Neural progenitor cell (in vitro differentiated cells): Measurements from ENCODE around the gene GNAS. TPM values are rescaled to one million over a fixed set of nuclear protein-coding genes. Genes with fewer than 3 reads are reported as not detected.
A peak's percentile ranks its signal among the peaks of the same experiment; 100 is the strongest.

Experiments
- DNase-seq: peaks from one replicate; pipeline ENCODE4 v3.0.0-alpha.2; 2016; ENCODE audit warnings: low spot score
- H2AFZ ChIP-seq: fragments of 200-600 bp; sonication (generic); replicated peaks from 2 replicates; pipeline ENCODE4 v1.6.1; 2016; ENCODE audit warnings: antibody characterized with exemption
- H3F3A ChIP-seq: fragments of 200-600 bp; sonication (generic); 2 replicates; pipeline ENCODE4 v1.6.1; 2016; ENCODE audit warnings: antibody characterized with exemption, low read depth
- H3K27ac ChIP-seq: fragments of 200-600 bp; sonication (generic); 2 replicates; pipeline ENCODE4 v1.5.1; 2016; ENCODE audit warnings: mild to moderate bottlenecking
- H3K27me3 ChIP-seq: fragments of 200-600 bp; sonication (generic); 2 replicates; pipeline ENCODE4 v1.6.1; 2016; ENCODE audit warnings: mild to moderate bottlenecking, moderate library complexity
- H3K36me3 ChIP-seq: fragments of 200-600 bp; sonication (generic); 2 replicates; pipeline ENCODE4 v1.5.1; 2016
- H3K4me1 ChIP-seq: fragments of 200-600 bp; sonication (generic); 2 replicates; pipeline ENCODE4 v1.6.1; 2016; ENCODE audit warnings: mixed run types
- H3K4me2 ChIP-seq: fragments of 200-600 bp; sonication (generic); 2 replicates; pipeline ENCODE4 v1.6.1; 2016
- H3K4me3 ChIP-seq: fragments of 200-600 bp; sonication (generic); 2 replicates; pipeline ENCODE4 v1.5.1; 2016
- H3K79me2 ChIP-seq: fragments of 200-600 bp; sonication (generic); 2 replicates; pipeline ENCODE4 v1.6.1; 2016; ENCODE audit warnings: low read depth
- H3K9ac ChIP-seq: fragments of 200-600 bp; sonication (generic); 2 replicates; pipeline ENCODE4 v1.6.1; 2016
- H3K9me3 ChIP-seq: fragments of 200-600 bp; sonication (generic); 2 replicates; pipeline ENCODE4 v1.5.1; 2016; ENCODE audit warnings: low read depth
- H4K20me1 ChIP-seq: fragments of 200-600 bp; sonication (generic); 2 replicates; pipeline ENCODE4 v1.6.1; 2016; ENCODE audit warnings: low read depth
- H3K27ac Mint-ChIP-seq: 3 replicates; pipeline ENCODE4 v1.8.0; 2021; ENCODE audit warnings: mixed read lengths
- H3K27me3 Mint-ChIP-seq: 2 replicates; pipeline ENCODE4 v1.8.0; 2022; ENCODE audit warnings: low read depth, mild to moderate bottlenecking, inconsistent platforms, moderate library complexity, mixed read lengths; ENCODE audit not compliant: insufficient read depth
- H3K36me3 Mint-ChIP-seq: 3 replicates; pipeline ENCODE4 v1.8.0; 2021; ENCODE audit warnings: mixed read lengths
- H3K4me1 Mint-ChIP-seq: 3 replicates; pipeline ENCODE4 v1.8.0; 2021; ENCODE audit warnings: mixed read lengths
- H3K4me3 Mint-ChIP-seq: 3 replicates; pipeline ENCODE4 v1.8.0; 2021; ENCODE audit warnings: mild to moderate bottlenecking, moderate library complexity, mixed read lengths
- H3K9me3 Mint-ChIP-seq: 3 replicates; pipeline ENCODE4 v1.8.0; 2020; ENCODE audit warnings: mixed read lengths
- EZH2 ChIP-seq: fragments of 200-600 bp; sonication (generic); IDR thresholded peaks from 2 replicates; pipeline ENCODE4 v1.6.1; 2017; ENCODE audit warnings: antibody characterized with exemption, mild to moderate bottlenecking, moderate library complexity
- EZH2phosphoT487 ChIP-seq: fragments of 200-600 bp; sonication (generic); IDR thresholded peaks from 2 replicates; pipeline ENCODE4 v1.6.1; 2017; ENCODE audit warnings: antibody characterized with exemption
- total RNA-seq: library from RNA; depleted of rRNA; stranded (reverse); fragments of >200 nt; gene quantifications from 2 replicates; pipeline ENCODE4 v1.2.3, GENCODE V29; 2015; ENCODE audit warnings: low replicate concordance
- TF ChIP-seq, protein P1 (sequence below): fragments of 200-600 bp; sonication (generic); IDR thresholded peaks from 2 replicates; pipeline ENCODE4 v1.5.1; 2017; ENCODE audit warnings: antibody characterized with exemption, mild to moderate bottlenecking

GNAS gene
- total RNA-seq, 1 donor from 2014 or later, result 794 TPM

DNA sequence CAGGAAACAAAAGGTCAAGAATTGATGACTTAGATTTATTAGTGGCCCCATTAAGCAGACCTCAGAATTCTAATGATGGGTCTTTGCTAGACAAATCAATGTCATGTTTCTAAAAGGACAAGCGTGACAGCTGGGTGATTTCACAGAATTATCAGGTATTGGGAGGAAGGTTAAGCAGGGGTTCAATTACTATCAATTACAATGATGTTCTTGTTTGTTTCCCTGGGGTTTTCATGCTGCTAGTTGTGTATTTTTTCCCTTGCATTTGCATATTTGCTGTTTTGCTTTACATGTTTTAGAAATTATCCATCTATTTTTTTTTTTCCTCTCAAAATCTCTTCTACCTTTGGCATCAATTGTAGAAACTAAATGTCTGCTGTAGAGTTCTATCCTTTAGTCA is 27.9 kb downstream of the GNAS start:
- Histone ChIP-seq H3K9ac (no peak overlapping the region), H3K4me3 (no peak overlapping the region), H3K4me1 (peaks cover 71% of the 10 kb centered on the region), H4K20me1 (peaks cover 8% of the 10 kb centered on the region), H3K27ac (no peak overlapping the region), H3K27me3 (peaks cover 4% of the 10 kb centered on the region), H3K79me2 (no peaks in the 10 kb centered on the region), H3F3A (peaks cover 55% of the 10 kb centered on the region), H2AFZ (no peak overlapping the region), H3K36me3 (no peaks in the 10 kb centered on the region), H3K9me3 (no peaks in the 10 kb centered on the region), H3K4me2 (peak overlapping the region; percentile 11)
- Mint-ChIP-seq H3K27ac (no peak overlapping the region), H3K9me3 (no peaks in the 10 kb centered on the region), H3K4me1 (peaks cover 60% of the 10 kb centered on the region), H3K36me3 (no peaks in the 10 kb centered on the region), H3K27me3 (peaks cover 8% of the 10 kb centered on the region), H3K4me3 (no peak overlapping the region)
- TF ChIP-seq EZH2, result no peak
- TF ChIP-seq EZH2phosphoT487, result no peak
- no peak for DNase-seq

DNA sequence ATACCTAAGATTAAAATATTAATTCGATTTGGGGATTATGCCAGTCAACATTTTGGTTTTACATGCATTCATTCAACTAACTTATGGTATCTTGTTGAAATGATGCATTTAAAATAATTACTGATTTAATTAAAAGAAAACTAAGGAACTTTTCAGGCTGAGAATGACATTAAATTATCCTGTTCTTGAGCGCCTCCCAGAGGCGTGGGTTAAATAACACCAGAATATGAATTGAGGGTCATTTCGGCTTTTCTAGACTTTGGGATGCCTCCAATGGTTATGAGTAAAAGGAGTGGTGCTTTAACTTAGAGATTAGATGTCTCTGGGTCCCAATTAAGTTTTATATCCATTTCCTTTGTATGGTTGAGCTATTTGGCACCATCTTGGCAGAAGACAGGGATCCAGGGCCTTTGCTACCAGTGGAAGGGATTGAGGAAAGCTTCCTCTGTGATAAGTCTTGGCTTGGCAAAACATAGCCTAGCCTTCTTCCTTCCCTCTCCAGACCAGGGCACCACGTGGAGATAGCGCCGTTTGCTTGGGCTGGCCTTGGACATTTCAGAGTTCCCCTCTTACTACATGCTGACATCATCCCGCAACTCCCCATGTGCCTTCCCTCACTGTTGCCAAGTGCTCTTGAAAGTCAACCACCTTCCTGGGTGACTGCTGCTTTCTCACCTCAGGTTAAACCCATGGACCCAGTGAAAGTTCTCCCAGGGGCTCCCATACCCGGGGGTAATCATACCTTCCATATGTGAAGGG is 28.7 kb downstream of the GNAS start:
- Histone ChIP-seq H3K4me1 (peaks cover 63% of the 10 kb centered on the region), H3K27ac (no peak overlapping the region), H4K20me1 (peaks cover 8% of the 10 kb centered on the region), H3K9me3 (no peaks in the 10 kb centered on the region), H3K36me3 (no peaks in the 10 kb centered on the region), H3K9ac (no peak overlapping the region), H3K4me2 (no peak overlapping the region), H3F3A (peaks cover 49% of the 10 kb centered on the region), H2AFZ (no peak overlapping the region), H3K27me3 (peaks cover 4% of the 10 kb centered on the region), H3K4me3 (no peak overlapping the region), H3K79me2 (no peaks in the 10 kb centered on the region)
- Mint-ChIP-seq H3K27me3 (peaks cover 8% of the 10 kb centered on the region), H3K4me3 (no peak overlapping the region), H3K36me3 (peaks cover 2% of the 10 kb centered on the region), H3K4me1 (peaks cover 57% of the 10 kb centered on the region), H3K9me3 (peaks cover under 1% of the 10 kb centered on the region), H3K27ac (no peak overlapping the region)
- no peak for TF ChIP-seq EZH2phosphoT487
- TF ChIP-seq EZH2, result no peak
- TF ChIP-seq, protein P1, sequence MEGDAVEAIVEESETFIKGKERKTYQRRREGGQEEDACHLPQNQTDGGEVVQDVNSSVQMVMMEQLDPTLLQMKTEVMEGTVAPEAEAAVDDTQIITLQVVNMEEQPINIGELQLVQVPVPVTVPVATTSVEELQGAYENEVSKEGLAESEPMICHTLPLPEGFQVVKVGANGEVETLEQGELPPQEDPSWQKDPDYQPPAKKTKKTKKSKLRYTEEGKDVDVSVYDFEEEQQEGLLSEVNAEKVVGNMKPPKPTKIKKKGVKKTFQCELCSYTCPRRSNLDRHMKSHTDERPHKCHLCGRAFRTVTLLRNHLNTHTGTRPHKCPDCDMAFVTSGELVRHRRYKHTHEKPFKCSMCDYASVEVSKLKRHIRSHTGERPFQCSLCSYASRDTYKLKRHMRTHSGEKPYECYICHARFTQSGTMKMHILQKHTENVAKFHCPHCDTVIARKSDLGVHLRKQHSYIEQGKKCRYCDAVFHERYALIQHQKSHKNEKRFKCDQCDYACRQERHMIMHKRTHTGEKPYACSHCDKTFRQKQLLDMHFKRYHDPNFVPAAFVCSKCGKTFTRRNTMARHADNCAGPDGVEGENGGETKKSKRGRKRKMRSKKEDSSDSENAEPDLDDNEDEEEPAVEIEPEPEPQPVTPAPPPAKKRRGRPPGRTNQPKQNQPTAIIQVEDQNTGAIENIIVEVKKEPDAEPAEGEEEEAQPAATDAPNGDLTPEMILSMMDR, result peak; percentile 45
- no peak for DNase-seq

DNA sequence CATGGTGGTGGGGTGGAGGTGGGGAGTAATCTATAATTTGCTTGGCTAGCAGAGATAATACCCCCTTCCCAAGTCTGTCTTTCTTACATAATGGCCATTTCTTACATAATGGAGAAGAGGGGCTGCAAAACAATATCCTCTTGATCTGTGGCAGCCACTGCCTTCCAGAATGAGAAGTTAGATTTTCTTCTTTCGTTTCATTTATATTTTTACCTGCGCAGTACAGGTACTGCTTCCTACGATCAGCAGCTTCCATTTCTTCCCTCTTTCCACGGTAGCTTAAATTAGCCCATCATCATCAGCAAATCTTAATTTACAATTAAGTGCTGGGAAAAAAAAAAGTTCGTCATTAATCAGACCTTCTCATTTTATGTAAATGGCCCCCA is 30.2 kb downstream of the GNAS start:
- Histone ChIP-seq H4K20me1 (no peaks in the 10 kb centered on the region), H3K4me3 (peak overlapping the region; percentile 19), H3K79me2 (peaks cover 7% of the 10 kb centered on the region), H3K36me3 (no peaks in the 10 kb centered on the region), H3K9ac (no peak overlapping the region), H3K9me3 (no peaks in the 10 kb centered on the region), H3K4me2 (peak overlapping the region; percentile 63), H3K27me3 (peaks cover 4% of the 10 kb centered on the region), H3K4me1 (peaks cover 48% of the 10 kb centered on the region), H2AFZ (no peak overlapping the region), H3F3A (peaks cover 34% of the 10 kb centered on the region), H3K27ac (no peak overlapping the region)
- H3K4me3 Mint-ChIP-seq, result no peak overlapping the region
- peaks cover 42% of the 10 kb centered on the region for H3K4me1 Mint-ChIP-seq
- H3K9me3 Mint-ChIP-seq, result peaks cover 3% of the 10 kb centered on the region
- peaks cover 2% of the 10 kb centered on the region for H3K36me3 Mint-ChIP-seq
- no peak overlapping the region for H3K27ac Mint-ChIP-seq
- no peak for TF ChIP-seq EZH2
- TF ChIP-seq EZH2phosphoT487, result no peak
- TF ChIP-seq, protein P1, result no peak
- DNase-seq, result no peak
- peaks cover 6% of the 10 kb centered on the region for H3K27me3 Mint-ChIP-seq

- peak; percentile 67 for DNase-seq
- H3K9ac ChIP-seq, result no peak overlapping the region
- peak overlapping the region; percentile 5 for H2AFZ ChIP-seq
These were observed 30.8 kb downstream of the GNAS start for GRCh38 chr20:58883241-58883691.

More at GRCh38 chr20:58883241-58883691, 30.8 kb downstream of the GNAS start:
- Mint-ChIP-seq H3K27ac (peak overlapping the region; percentile 36), H3K4me1 (peaks cover 36% of the 10 kb centered on the region), H3K36me3 (peaks cover 2% of the 10 kb centered on the region), H3K9me3 (peaks cover 5% of the 10 kb centered on the region), H3K27me3 (peaks cover 9% of the 10 kb centered on the region), H3K4me3 (no peak overlapping the region)
- H3K4me2 ChIP-seq, result peak overlapping the region; percentile 63
- no peaks in the 10 kb centered on the region for H3K9me3 ChIP-seq
- H4K20me1 ChIP-seq, result no peaks in the 10 kb centered on the region
- H3K4me3 ChIP-seq, result peak overlapping the region; percentile 19
- H3K27me3 ChIP-seq, result peaks cover 4% of the 10 kb centered on the region
- no peaks in the 10 kb centered on the region for H3K36me3 ChIP-seq
- TF ChIP-seq EZH2 (no peak), EZH2phosphoT487 (no peak)
- TF ChIP-seq, protein P1, result no peak
- peaks cover 46% of the 10 kb centered on the region for H3K4me1 ChIP-seq
- H3K27ac ChIP-seq, result peak overlapping the region; percentile 52
- H3K79me2 ChIP-seq, result peaks cover 12% of the 10 kb centered on the region
- peaks cover 28% of the 10 kb centered on the region for H3F3A ChIP-seq
